SK-N-MC (cell line): ENCODE results near the gene MLIP.
"Not testable (repeated sequence)": the region's sequence is repeated elsewhere in the genome, so short reads cannot be mapped to it uniquely, and the experiment has no call there.

Experiments
- DNase-seq: peaks from one replicate; pipeline ENCODE4 v3.0.0-alpha.2; 2011; ENCODE audit warnings: low read depth, low spot score
- H3K27ac ChIP-seq: fragments of 200-600 bp; sonication (generic); 2 replicates; pipeline ENCODE4 v1.5.1; 2016; ENCODE audit warnings: mixed run types
- H3K36me3 ChIP-seq: fragments of 200-600 bp; sonication (generic); 2 replicates; pipeline ENCODE4 v1.6.1; 2017; ENCODE audit warnings: antibody characterized with exemption, low read length, mixed read lengths; ENCODE audit not compliant: insufficient read depth
- H3K4me3 ChIP-seq: fragments of 200-600 bp; sonication (generic); 2 replicates; pipeline ENCODE4 v1.5.1; 2016
- H3K9ac ChIP-seq: fragments of 200-600 bp; sonication (generic); 2 replicates; pipeline ENCODE4 v1.8.0; 2017; ENCODE audit warnings: mixed run types, mixed read lengths; ENCODE audit not compliant: insufficient read length
- H3K9me3 ChIP-seq: fragments of 200-600 bp; sonication (generic); 2 replicates; pipeline ENCODE4 v1.6.1; 2017; ENCODE audit warnings: low read depth, mild to moderate bottlenecking, antibody characterized with exemption, low read length, moderate library complexity, mixed read lengths
- EZH2 ChIP-seq: fragments of 200-600 bp; sonication (generic); IDR thresholded peaks from one replicate; pipeline ENCODE4 v1.6.1; 2017; ENCODE audit warnings: antibody characterized with exemption
- FOXP2 ChIP-seq: optimal IDR thresholded peaks from 2 replicates; pipeline ENCODE3; 2011; ENCODE audit warnings: mild to moderate bottlenecking, moderate library complexity; ENCODE audit not compliant: insufficient read depth; ENCODE audit errors: extremely low read length, control extremely low read depth
- POLR2AphosphoS5 ChIP-seq: IDR thresholded peaks from 2 replicates; pipeline ENCODE4 v1.6.1; 2012; ENCODE audit warnings: mild to moderate bottlenecking, low read depth, low read length, borderline replicate concordance

MLIP gene

DNA sequence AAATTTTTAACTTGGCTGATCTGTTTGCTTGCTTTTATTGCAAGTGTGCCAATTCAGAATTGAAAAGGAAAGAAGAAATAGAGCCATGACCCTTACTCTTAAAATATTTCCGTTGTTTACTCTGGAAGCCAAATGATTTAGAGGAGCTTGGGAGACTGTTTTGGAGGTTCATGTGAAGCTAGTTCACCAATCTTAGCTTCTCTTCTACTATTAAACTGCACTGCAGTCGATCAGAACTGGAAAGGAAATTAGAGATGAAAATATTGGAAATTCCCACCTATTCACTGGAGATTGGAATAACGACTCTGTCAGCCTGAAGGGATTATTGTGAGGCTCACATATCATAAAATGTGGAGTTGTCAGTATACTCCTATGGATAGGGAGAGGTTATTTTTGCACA, 81.8 kb downstream of the MLIP start:
- Histone ChIP-seq H3K9ac (peak overlapping the region; percentile 19), H3K36me3 (no peaks in the 10 kb centered on the region), H3K27ac (0 out of 2 replicates have a peak overlapping the region, but pooled peaks have one; percentile 17), H3K9me3 (no peaks in the 10 kb centered on the region), H3K4me3 (no peak overlapping the region)
- no peak for DNase-seq
- no peak for TF ChIP-seq EZH2
- no peak for TF ChIP-seq POLR2AphosphoS5

DNA sequence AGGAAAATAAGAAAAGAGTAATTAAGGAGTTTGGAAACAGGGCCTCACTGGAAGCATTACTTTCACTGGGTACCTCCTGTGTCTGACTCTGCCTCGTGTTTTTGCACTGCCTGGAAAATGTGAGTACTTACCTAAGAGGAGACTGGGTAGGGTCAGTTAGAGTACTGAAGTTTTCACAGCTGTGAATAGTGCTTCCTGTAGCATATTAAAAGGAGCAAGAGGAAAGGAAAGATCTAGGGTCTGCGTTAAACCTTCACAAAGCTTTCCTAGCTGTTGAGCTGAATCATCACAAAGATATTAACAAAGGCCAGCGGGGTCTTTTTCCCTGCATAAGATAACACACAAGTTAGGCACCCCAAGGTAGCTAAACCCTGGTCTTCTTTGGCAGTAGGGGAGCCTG, 82.3 kb downstream of the MLIP start:
- DNase-seq, result no peak
- no peaks in the 10 kb centered on the region for H3K36me3 ChIP-seq
- TF ChIP-seq POLR2AphosphoS5 (no peak), EZH2 (no peak), FOXP2 (no peak)
- no peak overlapping the region for H3K27ac ChIP-seq
- no peaks in the 10 kb centered on the region for H3K9me3 ChIP-seq
- H3K9ac ChIP-seq, result no peak overlapping the region
- H3K4me3 ChIP-seq, result no peak overlapping the region

DNA sequence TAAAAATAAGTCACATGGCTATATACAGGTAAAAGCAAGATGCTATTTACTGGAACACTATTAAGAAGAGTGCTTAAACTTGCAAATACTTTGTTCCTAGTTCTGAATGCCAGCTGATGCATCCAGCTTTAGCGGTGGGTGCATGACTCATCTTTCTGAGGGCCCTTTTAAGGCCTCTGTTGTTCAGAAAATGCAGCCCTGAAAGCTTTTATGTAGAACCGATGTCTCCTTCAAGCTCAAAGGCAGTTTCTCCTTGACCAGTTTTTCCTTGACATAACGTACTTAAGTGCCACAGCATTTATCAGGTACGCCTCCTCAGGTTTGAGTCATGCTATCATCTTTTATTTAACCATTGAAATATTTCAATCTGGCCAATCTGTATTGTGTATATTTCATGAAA, 82.8 kb downstream of the MLIP start:
- DNase-seq, result no peak
- Histone ChIP-seq H3K9ac (no peak overlapping the region), H3K36me3 (no peaks in the 10 kb centered on the region), H3K27ac (no peak overlapping the region), H3K9me3 (no peaks in the 10 kb centered on the region), H3K4me3 (no peak overlapping the region)
- TF ChIP-seq FOXP2, result no peak
- no peak for TF ChIP-seq POLR2AphosphoS5
- no peak for TF ChIP-seq EZH2

DNA sequence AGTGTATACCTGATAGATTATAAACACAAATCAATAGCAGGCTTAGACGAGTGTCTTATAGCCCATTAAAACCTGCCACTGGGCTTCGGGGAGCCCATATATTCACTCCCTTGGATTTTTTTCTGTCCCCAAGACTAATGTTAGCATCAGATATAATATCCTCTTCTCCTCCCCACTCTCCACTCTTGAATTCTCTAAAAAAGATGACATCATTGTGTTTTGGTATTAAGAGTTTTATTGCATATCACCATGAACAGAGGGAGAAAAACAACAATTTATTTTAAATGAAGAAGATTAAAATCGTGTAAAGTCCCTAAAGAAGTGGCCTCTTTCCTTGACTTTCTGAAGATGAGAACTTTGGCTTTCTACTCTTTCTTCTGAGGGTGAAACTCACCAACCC, 84.4 kb downstream of the MLIP start:
- Histone ChIP-seq H3K36me3 (no peaks in the 10 kb centered on the region), H3K27ac (no peak overlapping the region), H3K9ac (no peak overlapping the region), H3K4me3 (no peak overlapping the region), H3K9me3 (no peaks in the 10 kb centered on the region)
- no peak for TF ChIP-seq FOXP2
- TF ChIP-seq POLR2AphosphoS5, result no peak
- no peak for TF ChIP-seq EZH2
- DNase-seq, result no peak

DNA sequence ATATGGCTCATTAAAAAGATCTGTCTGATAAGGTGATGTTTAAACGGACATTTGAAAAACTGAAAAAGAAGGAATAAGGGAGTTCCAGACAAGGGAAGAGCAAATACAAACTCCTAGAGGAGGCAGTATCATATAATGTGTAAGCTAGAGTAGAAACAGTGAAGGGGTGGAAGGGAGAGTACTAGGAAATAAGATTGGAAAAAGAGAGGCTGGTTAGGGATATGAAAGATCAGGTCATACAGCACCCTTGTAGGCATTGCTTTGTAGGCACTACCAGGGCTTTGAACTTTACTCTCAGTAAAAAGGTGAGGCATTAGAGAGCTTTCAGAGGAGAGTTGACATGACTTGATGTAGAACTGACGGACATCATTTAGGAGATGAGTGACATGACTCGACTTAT, 85.7 kb downstream of the MLIP start:
- no peaks in the 10 kb centered on the region for H3K36me3 ChIP-seq
- H3K4me3 ChIP-seq, result no peak overlapping the region
- no peak for TF ChIP-seq EZH2
- no peak for TF ChIP-seq POLR2AphosphoS5
- TF ChIP-seq FOXP2, result no peak
- no peak overlapping the region for H3K27ac ChIP-seq
- no peak overlapping the region for H3K9ac ChIP-seq
- DNase-seq, result no peak
- no peaks in the 10 kb centered on the region for H3K9me3 ChIP-seq

DNA sequence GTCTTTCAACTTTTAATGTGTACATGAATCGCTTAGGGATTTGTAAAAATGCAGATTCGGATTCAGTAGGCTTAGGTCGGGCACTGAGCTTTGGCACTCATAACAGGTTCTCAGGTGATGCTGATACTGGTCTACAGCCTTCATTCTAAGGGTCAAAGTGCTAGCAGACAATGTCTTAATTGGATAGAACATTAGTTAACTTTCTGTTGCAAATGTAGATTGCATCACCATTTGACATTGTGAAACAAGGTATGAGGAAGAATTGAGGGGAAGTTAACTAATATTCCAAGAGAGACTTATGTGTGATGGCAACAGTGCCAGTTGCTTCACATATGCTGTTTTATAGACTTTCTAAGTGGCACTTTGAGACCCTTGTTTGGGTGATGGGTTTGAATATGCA, 86.9 kb downstream of the MLIP start:
- no peak overlapping the region for H3K27ac ChIP-seq
- no peak overlapping the region for H3K4me3 ChIP-seq
- TF ChIP-seq EZH2 (no peak), FOXP2 (no peak), POLR2AphosphoS5 (no peak)
- no peaks in the 10 kb centered on the region for H3K36me3 ChIP-seq
- H3K9me3 ChIP-seq, result no peaks in the 10 kb centered on the region
- no peak for DNase-seq
- no peak overlapping the region for H3K9ac ChIP-seq

DNA sequence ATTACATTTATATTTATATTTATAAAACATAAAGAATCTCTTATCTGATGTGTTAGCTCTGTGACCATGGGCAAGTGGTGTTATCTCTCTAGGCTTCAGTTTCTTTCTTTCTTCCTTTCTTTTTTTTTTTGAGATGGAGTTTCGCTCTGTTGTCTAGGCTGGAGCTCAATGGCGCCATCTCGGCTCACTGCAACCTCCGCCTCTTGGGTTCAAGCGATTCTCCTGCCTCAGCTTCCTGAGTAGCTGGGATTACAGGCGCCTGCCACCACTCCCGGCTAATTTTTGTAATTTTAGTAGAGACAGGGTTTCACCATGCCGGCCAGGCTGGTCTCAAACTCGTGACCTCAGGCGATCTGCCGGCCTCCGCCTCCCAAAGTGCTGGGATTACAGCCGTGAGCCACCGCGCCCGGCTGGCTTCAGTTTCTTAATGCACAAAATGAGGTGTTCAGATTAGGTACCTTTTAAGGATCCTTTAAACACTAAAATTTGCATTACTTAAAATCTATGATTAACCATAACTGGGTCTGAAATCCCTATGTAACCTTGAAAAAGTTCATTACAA, 92.3 kb downstream of the MLIP start:
- not testable (repeated sequence) for DNase-seq, H3K27ac ChIP-seq, H3K9me3 ChIP-seq, H3K9ac ChIP-seq, H3K36me3 ChIP-seq, H3K4me3 ChIP-seq

DNA sequence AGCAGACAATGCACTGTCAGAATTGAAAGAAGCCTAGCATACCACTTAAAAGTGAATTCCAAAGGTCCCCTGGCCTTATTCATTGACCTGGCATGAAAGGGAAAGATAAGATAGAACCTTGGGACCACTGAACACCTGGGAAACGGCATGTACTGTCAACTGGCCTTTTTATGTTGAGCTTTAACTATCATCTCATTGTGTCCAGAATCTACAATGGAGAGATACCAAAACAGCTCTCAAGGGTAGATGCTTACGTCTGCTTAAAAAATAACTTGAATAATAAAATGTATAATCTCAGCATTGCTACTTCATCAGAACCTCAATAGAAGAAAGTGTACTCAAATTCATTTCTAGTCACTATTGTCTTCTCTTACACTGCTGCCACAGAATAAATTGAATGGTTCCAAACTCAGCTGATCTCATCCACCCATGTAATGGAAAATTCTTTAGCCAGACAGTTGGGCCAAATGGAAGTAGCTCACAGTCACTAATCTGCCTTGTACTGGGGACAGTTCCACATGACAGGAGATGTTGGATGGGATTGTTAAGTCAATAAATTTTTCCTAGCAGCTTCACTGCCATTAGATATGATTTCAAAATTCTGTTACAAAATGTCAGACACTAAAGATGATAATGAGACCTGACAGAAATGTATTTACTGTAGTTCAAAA, 93.8 kb downstream of the MLIP start:
- no peak overlapping the region for H3K27ac ChIP-seq
- DNase-seq, result no peak
- TF ChIP-seq POLR2AphosphoS5 (no peak), EZH2 (no peak), FOXP2 (no peak)

DNA sequence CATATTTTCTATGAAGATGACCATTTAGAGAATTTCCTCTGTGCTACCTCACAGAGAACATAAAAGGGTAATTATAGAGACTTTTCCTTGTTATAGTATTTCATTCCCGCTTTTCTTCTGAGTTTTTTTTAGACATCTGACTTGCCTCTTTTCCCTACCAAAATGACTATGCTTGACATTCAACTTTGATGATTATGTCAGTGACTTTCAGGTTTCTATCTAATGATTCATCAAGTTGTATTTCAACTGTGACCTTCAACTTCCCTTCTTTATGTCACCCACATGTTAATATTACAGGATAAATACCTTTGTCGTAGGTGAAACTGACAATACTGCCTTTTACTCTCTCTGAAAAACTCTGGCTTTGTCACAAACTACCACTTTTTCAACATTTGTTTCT, 95.3 kb downstream of the MLIP start:
- TF ChIP-seq POLR2AphosphoS5 (no peak), EZH2 (no peak), FOXP2 (no peak)

More for the DNA sequence above, 93.8 kb downstream of the MLIP start:
- Histone ChIP-seq H3K9me3 (no peaks in the 10 kb centered on the region), H3K4me3 (no peak overlapping the region), H3K36me3 (no peaks in the 10 kb centered on the region), H3K9ac (no peak overlapping the region)

DNA sequence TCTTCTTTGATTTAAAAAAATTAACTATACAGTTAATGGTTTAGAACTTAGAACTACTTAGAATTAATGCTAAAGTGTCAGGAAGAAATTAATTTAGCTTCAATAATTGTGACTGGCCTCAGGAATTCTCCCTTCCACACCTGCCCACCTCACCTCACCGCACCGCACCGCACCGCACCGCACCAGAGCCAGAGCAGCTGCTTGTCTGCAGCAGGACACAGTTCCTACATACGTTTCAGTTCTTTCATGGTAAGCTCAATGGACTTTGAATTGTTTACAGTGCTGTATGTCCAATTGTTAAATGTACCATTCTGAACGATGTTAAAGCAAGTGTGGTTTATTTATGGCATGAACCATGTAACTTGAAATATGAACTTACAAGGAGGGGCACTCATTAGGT, 98.7 kb downstream of the MLIP start:
- H3K27ac ChIP-seq, H3K4me3 ChIP-seq: not testable (repeated sequence)

More for the DNA sequence above, 95.3 kb downstream of the MLIP start:
- Histone ChIP-seq H3K9me3 (no peaks in the 10 kb centered on the region), H3K36me3 (no peaks in the 10 kb centered on the region), H3K9ac (no peak overlapping the region), H3K4me3 (no peak overlapping the region), H3K27ac (no peak overlapping the region)
- DNase-seq, result no peak

More for the DNA sequence above, 98.7 kb downstream of the MLIP start:
- not testable (repeated sequence) for H3K36me3 ChIP-seq, H3K9me3 ChIP-seq, DNase-seq, H3K9ac ChIP-seq
